Endothelial cell of umbilical vein (primary cell): Measurements from ENCODE around the gene PPP1R12C. TPM values are rescaled to one million over a fixed set of nuclear protein-coding genes. Genes with fewer than 3 reads are reported as not detected.

ENCODE experiments used
- BruUV-seq: library from RNA; stranded (reverse); fragments of 400-500 nt; replicated peaks from 2 replicates; lab custom pipeline; 2021; lab: Mats Ljungman, UMichigan
- CTCF ChIA-PET: fragments of 300-600, 350-600 bp; sonication (Branson Sonifier 250); formaldehyde crosslinking; loops from one replicate; lab custom pipeline; 2021; ENCODE audit warnings: antibody characterized with exemption, inconsistent platforms; lab: Charles Lee
- POLR2A ChIA-PET: fragments of 300-600, 350-600 bp; sonication (Branson Sonifier 250); formaldehyde crosslinking; loops from one replicate; lab custom pipeline; 2021; ENCODE audit warnings: antibody characterized with exemption, inconsistent platforms; lab: Charles Lee
- DNase-seq: peaks from one replicate; pipeline ENCODE4 v3.0.0-alpha.2; 2011; ENCODE audit warnings: low read depth, low spot score
- FAIRE-seq: peaks from 2 replicates; lab custom pipeline; 2011; peaks lifted over from hg19 to GRCh38; lab: Jason Lieb, UNC
- H2AFZ ChIP-seq: 2 replicates; pipeline ENCODE4 v1.6.0; 2012; ENCODE audit warnings: low read depth, low read length, control low read depth, inconsistent platforms
- H3K27ac ChIP-seq: 2 replicates; pipeline ENCODE4 v1.5.1; 2011; ENCODE audit warnings: low read depth, mild to moderate bottlenecking, control low read depth, low read length, moderate library complexity; ENCODE audit not compliant: insufficient read depth
- H3K27me3 ChIP-seq, 2 experiments: 2 replicates each; pipeline versions ENCODE4 v1.6.0 to v1.6.1; 2011; ENCODE audit warnings: low read length in 2 of 2, mixed read lengths in 1 of 2; ENCODE audit not compliant: control insufficient read depth in 2 of 2, insufficient read depth in 2 of 2
- H3K36me3 ChIP-seq, 2 experiments: 2 replicates in 1 of 2; 3 replicates in 1 of 2; pipeline ENCODE4 v1.5.1; 2011; ENCODE audit warnings: low read length in 2 of 2, mild to moderate bottlenecking in 1 of 2, moderate library complexity in 1 of 2; ENCODE audit not compliant: control insufficient read depth in 2 of 2, insufficient read depth in 2 of 2; ENCODE audit errors: extremely low read depth in 1 of 2
- H3K4me1 ChIP-seq: 3 replicates; pipeline ENCODE4 v1.5.1; 2011; ENCODE audit warnings: mild to moderate bottlenecking, low read length; ENCODE audit not compliant: control insufficient read depth, insufficient read depth; ENCODE audit errors: extremely low read depth
- H3K4me2 ChIP-seq: 2 replicates; pipeline ENCODE4 v1.6.1; 2011; ENCODE audit warnings: low read length, control low read depth, mixed read lengths; ENCODE audit not compliant: insufficient read depth
- H3K4me3 ChIP-seq, 3 experiments: fragments of 200-600 bp in 1 of 3; sonication (generic), shearing (Covaris generic) in 1 of 3; replicated peaks in 1 of 3; 2 replicates each; pipeline ENCODE4 v1.5.1; 2011 to 2016; ENCODE audit warnings: control low read depth in 3 of 3, low read length in 3 of 3, mild to moderate bottlenecking in 2 of 3, inconsistent platforms in 1 of 3, low read depth in 1 of 3, moderate library complexity in 1 of 3; ENCODE audit not compliant: insufficient read depth in 1 of 3
- H3K79me2 ChIP-seq: 2 replicates; pipeline ENCODE4 v1.6.0; 2012; ENCODE audit warnings: low read length, inconsistent platforms; ENCODE audit not compliant: control insufficient read depth, insufficient read depth
- H3K9ac ChIP-seq: replicated peaks from 2 replicates; pipeline ENCODE3; 2011; ENCODE audit warnings: low read length, control low read depth; ENCODE audit not compliant: insufficient read depth; ENCODE audit errors: extremely low read depth
- H3K9me1 ChIP-seq: replicated peaks from 3 replicates; pipeline ENCODE4 v1.6.0; 2011; ENCODE audit warnings: mild to moderate bottlenecking, low read length; ENCODE audit not compliant: control insufficient read depth, insufficient read depth; ENCODE audit errors: extremely low read depth
- H3K9me3 ChIP-seq: replicated peaks from 2 replicates; pipeline ENCODE4 v1.5.1; 2012; ENCODE audit warnings: low read length, inconsistent platforms; ENCODE audit not compliant: control insufficient read depth, insufficient read depth
- H4K20me1 ChIP-seq: replicated peaks from 2 replicates; pipeline ENCODE3; 2011; ENCODE audit warnings: mild to moderate bottlenecking, low read length; ENCODE audit not compliant: control insufficient read depth, insufficient read depth; ENCODE audit errors: extremely low read depth
- EZH2 ChIP-seq: IDR thresholded peaks from 2 replicates; pipeline ENCODE4 v1.6.1; 2012; ENCODE audit warnings: borderline replicate concordance, low read depth, mild to moderate bottlenecking, moderate library complexity, low read length, inconsistent platforms; ENCODE audit not compliant: severe bottlenecking
- FOS ChIP-seq: IDR thresholded peaks from 2 replicates; pipeline ENCODE4 v1.6.1; 2011; ENCODE audit warnings: mild to moderate bottlenecking, low read length, moderate library complexity, borderline replicate concordance; ENCODE audit not compliant: insufficient read depth
- GATA2 ChIP-seq: IDR thresholded peaks from 2 replicates; pipeline ENCODE4 v1.7.0; 2011; ENCODE audit warnings: low read depth, mild to moderate bottlenecking, moderate library complexity, mixed read lengths, low read length; ENCODE audit not compliant: insufficient read length, insufficient read depth
- JUN ChIP-seq: IDR thresholded peaks from 2 replicates; pipeline ENCODE4 v1.6.1; 2011; ENCODE audit warnings: borderline replicate concordance, low read depth; ENCODE audit not compliant: insufficient read length, insufficient read depth
- MYC ChIP-seq: IDR thresholded peaks from one replicate; pipeline ENCODE4 v1.6.1; 2011; ENCODE audit warnings: mild to moderate bottlenecking, low read depth, low read length
- POLR2A ChIP-seq: IDR thresholded peaks from 2 replicates; pipeline ENCODE4 v1.6.1; 2012; ENCODE audit warnings: low read depth, mild to moderate bottlenecking, control low read depth, low read length
- POLR2AphosphoS5 ChIP-seq: IDR thresholded peaks from 2 replicates; pipeline ENCODE4 v1.6.1; 2012; ENCODE audit warnings: low read depth, mild to moderate bottlenecking, control low read depth, low read length, moderate library complexity; ENCODE audit not compliant: insufficient read depth
- dilution Hi-C: fragments of 300-500 bp; cut with MboI; formaldehyde crosslinking; loops from one replicate; pipeline ENCODE4 v1.15.0; 2019; ENCODE audit warnings: low sequenced_read_pairs; ENCODE audit not compliant: extremely low pct_ligation_motif_present
- intact Hi-C: fragments of 100-400 bp; cut with micrococcal nuclease; formaldehyde crosslinking; loops from one replicate; pipeline ENCODE4 v1.10.0; 2022
- polyA plus RNA-seq, 4 experiments: library from polyadenylated mRNA; depleted of rRNA in 3 of 4; stranded (reverse) in 3 of 4; unstranded in 1 of 4; fragments of >200 nt; gene quantifications; 2 replicates each; pipeline versions ENCODE4 v1.2.1 to v1.2.3, GENCODE V29; 2011 to 2012; ENCODE audit warnings: missing spikeins in 1 of 4
- total RNA-seq: library from RNA; stranded (reverse); gene quantifications from 2 replicates; pipeline ENCODE4 v1.2.3, GENCODE V29; 2021
- TF ChIP-seq, protein P1 (sequence below): IDR thresholded peaks from 2 replicates; pipeline ENCODE4 v1.6.1; 2011; ENCODE audit not compliant: insufficient read depth, insufficient read length
- TF ChIP-seq, protein P2 (sequence below), 2 donors: IDR thresholded peaks; 1 replicate in 1 of 2; 2 replicates in 1 of 2; pipeline ENCODE4 v1.5.1; 2011; ENCODE audit warnings: low read length in 2 of 2, mild to moderate bottlenecking in 2 of 2, moderate library complexity in 2 of 2, control low read depth in 1 of 2, inconsistent platforms in 1 of 2, low read depth in 1 of 2; ENCODE audit not compliant: insufficient read depth in 1 of 2; ENCODE audit errors: extremely low read depth in 1 of 2

Gene PPP1R12C
- total and polyA plus RNA-seq, 2 donors (not counting 3 experiments of a cell fraction or from before 2014, with no cell fraction given) = 69.5 to 149 TPM

DNA sequence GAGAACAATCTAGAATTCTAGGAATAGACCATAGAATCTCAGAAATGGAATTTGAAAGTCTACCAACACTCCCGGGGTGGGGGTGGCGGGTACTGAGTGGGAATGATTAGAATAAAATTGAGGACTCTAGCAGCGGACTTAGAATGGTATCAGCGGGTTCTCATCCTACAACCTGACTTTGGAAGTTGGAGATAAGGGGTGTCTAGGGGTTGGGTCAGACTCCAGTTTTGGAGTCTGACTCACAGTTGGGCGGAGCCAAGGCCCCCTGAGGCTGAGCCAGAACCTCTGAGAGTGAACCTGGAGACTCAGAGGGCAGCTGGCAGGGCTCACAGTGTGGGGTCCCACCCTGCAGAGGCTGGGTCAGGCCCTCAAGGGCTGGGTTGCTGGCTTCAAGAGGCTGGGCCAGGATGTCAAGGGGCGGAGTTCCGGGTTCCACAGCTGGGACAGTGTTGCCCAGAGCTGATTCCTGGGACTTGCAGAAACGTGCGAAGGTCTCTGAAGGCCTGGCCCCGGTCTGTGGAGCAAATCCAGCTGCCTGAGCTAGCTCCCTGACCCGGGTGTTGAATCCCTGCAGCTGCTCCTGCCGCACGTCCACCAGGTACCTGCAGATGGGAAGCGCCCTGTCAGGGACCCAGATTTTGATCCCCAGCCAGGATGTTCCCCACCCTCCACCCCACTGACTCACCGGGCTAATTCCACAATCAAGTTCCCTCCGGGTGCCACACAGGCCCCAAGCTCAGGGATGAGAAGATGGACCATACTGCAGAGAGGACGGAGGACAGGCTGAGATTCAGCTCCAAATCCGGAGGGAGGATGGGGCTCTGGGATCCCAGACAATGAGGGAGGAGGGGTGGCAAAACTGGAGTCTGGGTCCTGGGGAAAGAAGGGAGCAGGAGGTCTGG lies 41.7 kb upstream of the PPP1R12C start:
- TF ChIP-seq GATA2 (no peak), POLR2A (no peak), FOS (no peak), EZH2 (no peak), JUN (no peak), MYC (no peak), POLR2AphosphoS5 (no peak)
- TF ChIP-seq, protein P1, sequence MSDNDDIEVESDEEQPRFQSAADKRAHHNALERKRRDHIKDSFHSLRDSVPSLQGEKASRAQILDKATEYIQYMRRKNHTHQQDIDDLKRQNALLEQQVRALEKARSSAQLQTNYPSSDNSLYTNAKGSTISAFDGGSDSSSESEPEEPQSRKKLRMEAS = no peak
- TF ChIP-seq, protein P2, sequence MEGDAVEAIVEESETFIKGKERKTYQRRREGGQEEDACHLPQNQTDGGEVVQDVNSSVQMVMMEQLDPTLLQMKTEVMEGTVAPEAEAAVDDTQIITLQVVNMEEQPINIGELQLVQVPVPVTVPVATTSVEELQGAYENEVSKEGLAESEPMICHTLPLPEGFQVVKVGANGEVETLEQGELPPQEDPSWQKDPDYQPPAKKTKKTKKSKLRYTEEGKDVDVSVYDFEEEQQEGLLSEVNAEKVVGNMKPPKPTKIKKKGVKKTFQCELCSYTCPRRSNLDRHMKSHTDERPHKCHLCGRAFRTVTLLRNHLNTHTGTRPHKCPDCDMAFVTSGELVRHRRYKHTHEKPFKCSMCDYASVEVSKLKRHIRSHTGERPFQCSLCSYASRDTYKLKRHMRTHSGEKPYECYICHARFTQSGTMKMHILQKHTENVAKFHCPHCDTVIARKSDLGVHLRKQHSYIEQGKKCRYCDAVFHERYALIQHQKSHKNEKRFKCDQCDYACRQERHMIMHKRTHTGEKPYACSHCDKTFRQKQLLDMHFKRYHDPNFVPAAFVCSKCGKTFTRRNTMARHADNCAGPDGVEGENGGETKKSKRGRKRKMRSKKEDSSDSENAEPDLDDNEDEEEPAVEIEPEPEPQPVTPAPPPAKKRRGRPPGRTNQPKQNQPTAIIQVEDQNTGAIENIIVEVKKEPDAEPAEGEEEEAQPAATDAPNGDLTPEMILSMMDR (IDR thresholded peaks at IDR 0.05; ENCODE audit: extremely low read depth in 1 of 2, insufficient read depth in 1 of 2, low read depth in 1 of 2, low read length in 2 of 2) = no peak
- Histone ChIP-seq H3K4me2 (no peak overlapping the region), H3K9me3 (no peaks in the 10 kb centered on the region), H3K4me3 (no peak overlapping the region), H2AFZ (no peak overlapping the region), H3K9ac (no peak overlapping the region), H3K9me1 (no peaks in the 10 kb centered on the region), H3K79me2 (no peaks in the 10 kb centered on the region), H4K20me1 (no peaks in the 10 kb centered on the region), H3K4me1 (no peaks in the 10 kb centered on the region), H3K27ac (no peak overlapping the region), H3K36me3 (no peaks in the 10 kb centered on the region), H3K27me3 (peaks cover 14 to 16% of the 10 kb centered on the region in 2 experiments)
- DNase-seq (no peak), FAIRE-seq (no peak)
- intact Hi-C loops = no loop called here
- no TSS peak for BruUV-seq
- dilution Hi-C loops = no loop called here
- POLR2A ChIA-PET = interaction anchor here (0.6 kb wide), 1 partner anchor 18 kb away, joined by 3 read pairs; no protein-coding TSS in a partner anchor
- CTCF ChIA-PET = interaction anchor here (1.3 to 4.6 kb wide), 7 partner anchors 7 to 70 kb away, joined by 3 to 64 read pairs (median 17); partner anchors contain the start of gene DNAAF3
